Erythroblast (primary cell): ENCODE results near the gene ARHGEF35.

ENCODE experiments used
- GATA1 ChIP-seq: IDR thresholded peaks from 2 replicates; pipeline ENCODE4 v1.6.1; 2011; ENCODE audit warnings: low read depth, mild to moderate bottlenecking, control low read depth, low read length, moderate library complexity
- POLR2A ChIP-seq: IDR thresholded peaks from 2 replicates; pipeline ENCODE4 v1.6.1; 2011; ENCODE audit warnings: mild to moderate bottlenecking, low read length

DNA sequence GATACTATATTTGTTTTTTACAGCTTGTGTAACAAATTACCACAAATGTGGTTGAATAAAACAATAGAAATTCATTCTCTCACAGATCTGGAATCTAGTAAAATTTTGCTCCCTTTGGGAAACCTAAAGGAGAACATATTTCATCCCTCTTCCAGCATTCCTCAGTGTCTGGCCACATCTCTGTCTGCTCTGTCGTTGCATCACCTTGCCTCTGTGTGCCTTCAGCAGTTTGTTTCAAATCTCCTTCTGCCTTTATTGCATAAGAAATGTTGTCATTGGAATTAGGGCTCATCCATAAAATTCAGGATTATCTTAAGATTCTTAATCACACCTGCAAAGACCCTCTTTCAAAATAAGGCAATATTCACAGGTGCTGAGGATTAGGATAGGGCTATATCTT lies 58.1 kb downstream of the ARHGEF35 start:
- TF ChIP-seq POLR2A, result no peak
- no peak for TF ChIP-seq GATA1
